GM21528 (cell line): ENCODE data around the gene RGCC.

Experiments
- ATAC-seq: cut with Tn5 transposase; IDR thresholded peaks from one replicate; pipeline ENCODE4 v1.9.1; 2021; ENCODE audit warnings: mild to moderate bottlenecking, moderate library complexity; ENCODE audit not compliant: unreplicated experiment, low FRiP score

The RGCC gene

DNA sequence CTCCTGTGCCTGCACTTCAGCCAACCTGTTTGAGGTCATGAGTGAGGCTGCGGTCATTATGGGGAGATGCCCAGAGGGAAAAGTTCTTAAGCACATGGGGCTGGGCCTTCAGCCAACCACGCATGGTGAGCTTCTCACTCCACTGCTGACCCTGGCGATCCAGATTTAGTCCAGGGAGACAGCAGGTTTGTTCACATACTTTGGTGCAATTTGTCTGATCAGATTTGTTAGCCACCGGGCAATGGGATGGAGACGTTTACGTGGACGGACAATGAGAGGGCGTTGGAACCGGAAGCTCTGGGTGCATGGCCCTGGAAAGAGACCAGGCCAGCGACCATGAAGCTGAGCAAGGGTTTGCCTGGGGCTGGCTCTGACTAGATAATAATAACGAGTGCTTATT lies 56.2 kb downstream of the RGCC start:
- ATAC-seq, result no peak

DNA sequence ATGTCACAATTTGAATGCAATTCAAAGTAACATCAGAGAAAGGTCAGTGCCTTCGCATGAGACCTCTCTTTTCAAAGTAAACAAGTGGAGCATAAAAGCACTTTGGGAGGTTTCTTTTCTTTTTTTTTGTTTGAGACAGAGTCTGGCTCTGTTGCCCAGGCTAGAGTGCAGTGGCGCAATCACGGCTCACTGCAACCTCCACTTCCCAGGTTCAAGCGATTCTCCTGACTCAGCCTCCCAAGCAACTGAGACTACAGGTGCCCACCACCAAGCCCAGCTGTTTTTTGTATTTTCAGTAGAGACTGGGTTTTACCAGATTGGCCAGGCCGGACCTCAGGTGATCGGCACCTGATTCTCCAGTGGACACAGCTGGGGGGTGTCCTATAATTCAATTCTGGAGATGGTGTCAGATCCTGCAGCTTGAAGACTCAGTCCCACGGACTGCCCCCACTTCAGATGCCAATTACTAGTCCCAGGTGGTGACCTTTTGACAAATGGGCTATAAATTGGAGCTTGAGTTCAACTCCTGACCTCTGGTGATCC lies 57.6 kb downstream of the RGCC start:
- no peak for ATAC-seq

DNA sequence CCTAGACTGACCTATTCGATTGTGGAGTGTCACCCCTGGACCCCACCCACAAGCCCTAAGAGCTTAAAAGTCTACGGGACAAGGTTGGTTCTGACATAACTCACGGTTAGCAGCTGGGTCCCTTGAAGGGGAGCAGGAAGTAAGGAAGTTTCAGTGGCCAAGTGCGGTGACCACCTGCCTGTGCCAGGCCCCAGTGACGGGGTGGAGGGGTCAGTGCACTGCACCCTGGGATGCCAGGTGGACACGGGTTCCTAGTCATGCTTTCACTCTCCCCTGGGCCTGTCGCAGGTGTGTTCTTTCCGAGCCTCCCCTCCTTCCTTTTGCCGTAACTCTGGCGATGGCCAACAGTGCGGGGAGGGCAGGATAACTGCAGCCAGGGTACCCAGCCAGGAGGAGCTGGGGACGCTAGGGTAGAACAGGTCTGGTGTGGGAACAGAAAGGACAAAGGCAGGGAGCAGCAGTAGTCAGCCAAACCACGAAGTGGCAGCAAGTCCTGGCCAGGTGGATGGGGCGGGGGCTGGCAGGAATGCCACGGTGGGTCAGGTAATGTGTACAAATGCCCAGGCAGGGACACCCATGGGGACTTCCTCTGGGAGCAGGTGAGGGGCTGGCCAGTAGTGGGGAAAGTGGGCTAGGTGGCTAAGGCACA lies 58.3 kb downstream of the RGCC start:
- no peak for ATAC-seq

DNA sequence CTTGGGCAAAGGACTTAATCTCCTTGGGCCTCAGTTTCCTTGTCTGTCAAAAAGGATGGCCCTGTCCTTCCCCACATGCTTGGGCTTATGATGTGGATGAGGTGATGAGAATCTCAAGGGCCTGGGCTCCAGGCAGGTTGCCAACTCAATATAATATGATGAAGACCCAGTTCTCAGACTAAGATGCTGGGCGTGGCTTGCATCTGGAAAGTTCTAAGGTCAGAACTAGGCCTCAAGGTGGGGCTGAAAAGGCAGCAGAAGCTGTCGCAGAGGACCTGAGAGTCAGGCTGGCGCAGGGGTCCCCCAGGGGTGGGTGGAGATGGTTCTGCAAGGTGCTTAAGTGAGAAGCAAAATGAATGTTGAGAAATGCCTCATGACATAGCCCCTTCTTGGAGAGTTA lies 58.8 kb downstream of the RGCC start:
- ATAC-seq, result no peak

DNA sequence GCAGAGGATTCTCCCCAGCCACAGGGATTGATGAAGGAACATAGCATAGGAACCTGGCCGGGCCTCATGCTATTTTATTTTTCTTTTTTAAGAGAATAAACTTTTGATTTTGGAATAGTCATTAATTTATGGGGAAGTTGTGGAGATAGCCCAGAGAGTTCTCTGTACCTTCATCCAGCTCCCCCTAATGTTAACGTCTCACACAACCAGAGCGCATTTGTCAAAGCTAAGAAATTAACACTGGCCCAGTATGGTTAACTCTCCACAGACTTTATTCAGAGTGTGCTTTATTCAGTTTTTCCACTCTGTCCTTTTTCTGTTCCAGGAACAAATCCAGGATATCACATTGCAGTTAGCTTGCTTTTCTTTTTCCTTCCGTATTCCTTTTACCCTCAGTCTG lies 59.4 kb downstream of the RGCC start:
- ATAC-seq, result no peak

DNA sequence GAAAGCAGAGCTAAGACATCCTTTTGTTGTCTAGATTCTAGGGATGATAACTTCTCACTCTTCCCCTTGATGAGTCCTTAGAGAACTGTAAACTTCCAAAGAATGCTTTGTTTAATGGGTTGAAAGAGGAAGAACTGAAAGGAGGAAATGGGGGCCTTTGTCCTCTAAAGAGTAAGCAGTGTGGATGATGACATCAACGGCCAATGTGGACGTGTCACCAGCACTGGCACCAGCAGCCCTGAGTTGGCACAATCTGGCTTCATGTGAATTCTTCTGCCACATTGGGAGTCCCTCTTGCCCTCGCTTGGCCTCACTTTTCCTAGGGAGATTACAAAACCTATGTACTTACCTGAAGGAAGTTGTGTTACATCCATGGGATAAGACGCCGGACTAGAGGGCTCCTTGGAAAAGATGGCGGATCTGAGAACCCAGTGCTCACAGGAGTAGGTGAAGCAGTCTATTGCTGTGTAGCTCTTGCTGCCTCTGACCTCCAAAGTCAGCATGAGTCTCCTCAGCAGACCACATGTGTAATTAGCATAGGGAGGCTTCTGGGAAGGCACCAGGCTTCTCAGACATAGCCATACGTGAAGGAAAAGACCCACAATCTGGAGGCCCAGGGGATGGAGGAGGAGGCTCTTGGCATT lies 62.8 kb downstream of the RGCC start:
- ATAC-seq, result no peak
